ENCODE results near the gene NR2C2.

DNA sequence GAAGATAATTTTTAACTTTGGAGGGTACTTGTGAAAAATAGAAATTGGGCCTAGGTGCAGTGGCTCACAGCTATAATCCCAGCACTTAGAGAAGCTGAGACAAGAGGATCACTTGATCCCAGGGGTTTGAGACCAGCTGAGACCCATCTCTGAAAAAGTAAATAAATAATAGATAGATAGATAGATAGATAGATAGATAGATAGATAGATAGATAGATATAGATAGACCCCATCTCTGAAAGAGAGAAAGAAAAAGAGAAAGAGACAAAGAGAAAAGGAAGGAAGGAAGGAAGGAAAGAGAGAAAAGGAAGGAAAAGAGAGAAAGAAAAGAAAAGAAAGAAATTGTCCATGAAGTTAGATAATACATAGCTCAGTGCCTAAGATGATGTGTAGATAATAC is 82.2 kb downstream of the NR2C2 start:
- TF ChIP-seq POLR2AphosphoS5 (IDR thresholded peaks at IDR 0.05; ENCODE audit: low read depth, low read length) (no peak), TAF1 (IDR thresholded peaks at IDR 0.05; ENCODE audit: borderline replicate concordance, insufficient read depth, low read length) (no peak)
